K562 (cell line): Measurements from ENCODE around the gene NSG2. TPM values are rescaled to one million over a fixed set of nuclear protein-coding genes. Genes with fewer than 3 reads are reported as not detected.

Experiments used
- FIP1L1 ChIP-seq: fragments of 200-400 bp; formaldehyde crosslinking; IDR thresholded peaks from 2 replicates; pipeline ENCODE4 v1.6.1; 2018; ENCODE audit warnings: mild to moderate bottlenecking, low read depth, low read length; ENCODE audit not compliant: poor library complexity, severe bottlenecking
- HDGF ChIP-seq: fragments of 450-650 bp; IDR thresholded peaks from 2 replicates; pipeline ENCODE4 v1.6.1; 2016
- KLF13 ChIP-seq: fragments of 450-650 bp; IDR thresholded peaks from 2 replicates; pipeline ENCODE4 v1.6.1; 2016; ENCODE audit warnings: missing genetic modification characterization, low read depth, mild to moderate bottlenecking, missing compliant biosample characterization, moderate library complexity, borderline replicate concordance
- NR2F6 ChIP-seq: fragments of 450-650 bp; formaldehyde crosslinking; IDR thresholded peaks from 2 replicates; pipeline ENCODE4 v1.4.0; 2020; ENCODE audit warnings: mild to moderate bottlenecking
- YBX1 ChIP-seq: fragments of 450-650 bp; IDR thresholded peaks from 2 replicates; pipeline ENCODE4 v1.7.1; 2016; ENCODE audit warnings: mild to moderate bottlenecking
- ZNF639 ChIP-seq, 2 experiments: fragments of 200-800 bp in 1 of 2; sonication (Bioruptor generic) in 1 of 2; sonication (generic) in 1 of 2; formaldehyde crosslinking in 1 of 2; IDR thresholded peaks in 1 of 2; conservative IDR thresholded peaks in 1 of 2; 2 replicates each; pipeline versions ENCODE4 v1.5.0 to v1.6.1; 2016 to 2020; ENCODE audit warnings: missing compliant biosample characterization in 1 of 2, missing genetic modification characterization in 1 of 2, missing genetic modification reagents in 1 of 2
- polyA plus RNA-seq, 8 experiments: library from polyadenylated mRNA; depleted of rRNA in 4 of 8; stranded (reverse) in 5 of 8; unstranded in 3 of 8; fragments of >200 nt; fragmentation: Nextera tagmentation in 2 of 8; fragmentation: Illumina TruSeq in 1 of 8; extraction: Ambion mirVana in 2 of 8; extraction: Trizol in 1 of 8; gene quantifications; 2 replicates each; pipeline versions ENCODE4 v1.2.1 to v1.2.3, GENCODE V29; 2011 to 2014; ENCODE audit warnings: inconsistent platforms in 1 of 8, missing spikeins in 1 of 8
- total RNA-seq, 7 experiments: library from RNA; depleted of rRNA in 6 of 7; stranded (reverse); fragments of >200 nt in 6 of 7; fragmentation: Illumina TruSeq in 2 of 7; extraction: Trizol in 2 of 7; gene quantifications; 2 replicates each; pipeline versions ENCODE4 v1.2.1 to v1.2.3, GENCODE V29; 2011 to 2021; ENCODE audit warnings: low replicate concordance in 1 of 7
- TF ChIP-seq, protein P1 (sequence below): fragments of 250-450 bp; sonication (Bioruptor Pico); IDR thresholded peaks from 2 replicates; pipeline ENCODE4 v1.4.0; 2020; ENCODE audit warnings: mild to moderate bottlenecking, moderate library complexity

The NSG2 gene
- total and polyA plus RNA-seq, 9 of the 15 experiments (the other 6 are each of a cell fraction or from before 2014, with no cell fraction given): not detected

DNA sequence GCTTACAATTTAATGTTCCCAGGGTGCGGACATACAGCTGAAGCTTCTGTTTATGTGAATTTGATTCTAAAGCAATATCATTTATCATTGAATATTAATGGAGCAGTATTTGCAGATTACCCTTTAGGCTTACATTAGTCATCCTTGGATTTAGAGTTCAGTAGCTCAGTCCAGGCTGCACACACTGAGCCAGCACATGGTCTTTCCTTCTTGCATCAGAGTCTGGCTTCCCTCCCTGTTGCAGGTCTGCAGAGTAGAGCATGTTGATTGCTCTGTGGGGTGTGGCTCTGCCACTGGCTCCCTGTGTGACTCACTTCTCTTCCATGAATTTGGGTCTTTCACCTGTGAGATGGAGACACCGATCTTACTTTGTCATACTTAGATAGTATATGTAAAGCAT lies 36.8 kb downstream of the NSG2 start (continued):
- no peak for TF ChIP-seq FIP1L1
- TF ChIP-seq, protein P1, sequence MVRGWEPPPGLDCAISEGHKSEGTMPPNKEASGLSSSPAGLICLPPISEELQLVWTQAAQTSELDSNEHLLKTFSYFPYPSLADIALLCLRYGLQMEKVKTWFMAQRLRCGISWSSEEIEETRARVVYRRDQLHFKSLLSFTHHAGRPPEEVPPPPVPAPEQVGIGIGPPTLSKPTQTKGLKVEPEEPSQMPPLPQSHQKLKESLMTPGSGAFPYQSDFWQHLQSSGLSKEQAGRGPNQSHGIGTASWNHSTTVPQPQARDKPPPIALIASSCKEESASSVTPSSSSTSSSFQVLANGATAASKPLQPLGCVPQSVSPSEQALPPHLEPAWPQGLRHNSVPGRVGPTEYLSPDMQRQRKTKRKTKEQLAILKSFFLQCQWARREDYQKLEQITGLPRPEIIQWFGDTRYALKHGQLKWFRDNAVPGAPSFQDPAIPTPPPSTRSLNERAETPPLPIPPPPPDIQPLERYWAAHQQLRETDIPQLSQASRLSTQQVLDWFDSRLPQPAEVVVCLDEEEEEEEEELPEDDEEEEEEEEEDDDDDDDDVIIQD (CRISPR knock-in tag): no peak
- no peak for TF ChIP-seq HDGF
- no peak for TF ChIP-seq YBX1
- TF ChIP-seq ZNF639 (CRISPR knock-in tag; conservative IDR thresholded peaks at IDR 0.05 in 1 of 2, IDR thresholded peaks at IDR 0.05 in 1 of 2): no peak
- TF ChIP-seq NR2F6: no peak
- no peak for TF ChIP-seq KLF13
